HG03175 (cell line): ENCODE measurements around the gene PLA2G5.

Source experiments
- ATAC-seq: cut with Tn5 transposase; IDR thresholded peaks from one replicate; pipeline ENCODE4 v1.9.1; 2021; ENCODE audit warnings: mild to moderate bottlenecking, moderate library complexity; ENCODE audit not compliant: unreplicated experiment

The PLA2G5 gene

DNA sequence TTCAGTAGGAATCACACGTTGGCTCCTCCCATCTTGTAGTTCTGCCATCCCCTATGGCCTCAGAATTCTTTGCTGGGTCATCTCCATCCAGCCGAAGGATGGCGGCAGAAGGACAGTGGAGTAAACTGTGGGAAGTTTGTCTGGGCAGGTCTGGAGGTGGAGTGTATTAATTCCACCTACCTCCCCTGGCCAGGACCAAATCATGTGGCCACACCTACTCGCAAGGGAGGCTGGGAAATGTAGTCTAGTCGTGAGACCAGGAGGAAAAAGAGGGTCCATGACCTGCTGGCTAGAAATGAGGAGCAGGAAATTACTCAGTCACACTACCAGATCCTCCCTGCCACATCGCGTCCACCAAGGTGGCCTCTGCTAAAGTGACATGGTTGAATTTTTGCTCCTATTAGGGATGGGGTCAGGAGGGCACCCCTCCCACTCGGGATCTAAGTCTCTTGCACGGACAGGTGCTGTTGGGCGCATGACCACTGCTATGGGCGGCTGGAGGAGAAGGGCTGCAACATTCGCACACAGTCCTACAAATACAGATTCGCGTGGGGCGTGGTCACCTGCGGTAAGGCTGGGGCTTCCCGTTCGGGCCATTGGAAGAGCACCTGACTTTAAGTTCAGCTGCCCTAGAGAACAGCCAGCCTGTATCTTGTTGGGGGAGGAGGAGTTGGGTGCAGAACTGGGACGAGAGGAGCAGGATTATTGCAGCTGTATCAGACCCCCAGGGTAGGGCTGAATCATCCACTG lies 19.5 kb downstream of the PLA2G5 start:
- ATAC-seq = no peak

DNA sequence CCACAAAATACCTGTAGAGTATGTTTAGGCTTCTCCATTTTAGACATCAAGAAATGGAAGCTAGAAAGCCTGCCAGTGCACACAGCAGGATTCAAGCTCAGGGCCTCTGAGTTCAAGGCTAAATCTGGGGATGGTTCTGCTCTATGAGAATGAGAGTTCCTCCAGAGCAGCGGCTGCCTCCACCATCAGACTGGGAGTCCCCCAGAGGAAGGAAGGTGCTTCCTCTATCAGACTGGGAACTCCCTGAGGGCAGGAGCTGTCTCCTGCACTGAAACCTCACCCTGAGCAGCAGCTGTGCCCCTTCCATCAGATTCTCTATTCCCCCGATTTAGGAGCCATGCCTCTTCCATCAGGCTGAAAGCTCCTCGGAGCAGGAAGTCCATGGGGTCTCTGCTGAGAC lies 20.1 kb downstream of the PLA2G5 start:
- ATAC-seq = no peak

DNA sequence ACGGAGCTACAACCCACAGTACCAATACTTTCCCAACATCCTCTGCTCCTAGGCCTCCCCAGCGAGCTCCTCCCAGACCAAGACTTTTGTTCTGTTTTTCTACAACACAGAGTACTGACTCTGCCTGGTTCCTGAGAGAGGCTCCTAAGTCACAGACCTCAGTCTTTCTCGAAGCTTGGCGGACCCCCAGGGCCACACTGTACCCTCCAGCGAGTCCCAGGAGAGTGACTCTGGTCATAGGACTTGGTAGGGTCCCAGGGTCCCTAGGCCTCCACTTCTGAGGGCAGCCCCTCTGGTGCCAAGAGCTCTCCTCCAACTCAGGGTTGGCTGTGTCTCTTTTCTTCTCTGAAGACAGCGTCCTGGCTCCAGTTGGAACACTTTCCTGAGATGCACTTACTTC lies 20.6 kb downstream of the PLA2G5 start:
- ATAC-seq = no peak

- no peak for ATAC-seq
Observed at GRCh38 chr1:20093303-20093702, 23.3 kb downstream of the PLA2G5 start.

GRCh38 chr1:20093940-20094391 lies 24.0 kb downstream of the PLA2G5 start:
- no peak for ATAC-seq

- no peak for ATAC-seq
Observed at GRCh38 chr1:20095564-20096434, 25.8 kb downstream of the PLA2G5 start.

- no peak for ATAC-seq
Observed at GRCh38 chr1:20096840-20097447, 26.9 kb downstream of the PLA2G5 start.

GRCh38 chr1:20099533-20099932 lies 29.5 kb downstream of the PLA2G5 start:
- ATAC-seq = no peak

DNA sequence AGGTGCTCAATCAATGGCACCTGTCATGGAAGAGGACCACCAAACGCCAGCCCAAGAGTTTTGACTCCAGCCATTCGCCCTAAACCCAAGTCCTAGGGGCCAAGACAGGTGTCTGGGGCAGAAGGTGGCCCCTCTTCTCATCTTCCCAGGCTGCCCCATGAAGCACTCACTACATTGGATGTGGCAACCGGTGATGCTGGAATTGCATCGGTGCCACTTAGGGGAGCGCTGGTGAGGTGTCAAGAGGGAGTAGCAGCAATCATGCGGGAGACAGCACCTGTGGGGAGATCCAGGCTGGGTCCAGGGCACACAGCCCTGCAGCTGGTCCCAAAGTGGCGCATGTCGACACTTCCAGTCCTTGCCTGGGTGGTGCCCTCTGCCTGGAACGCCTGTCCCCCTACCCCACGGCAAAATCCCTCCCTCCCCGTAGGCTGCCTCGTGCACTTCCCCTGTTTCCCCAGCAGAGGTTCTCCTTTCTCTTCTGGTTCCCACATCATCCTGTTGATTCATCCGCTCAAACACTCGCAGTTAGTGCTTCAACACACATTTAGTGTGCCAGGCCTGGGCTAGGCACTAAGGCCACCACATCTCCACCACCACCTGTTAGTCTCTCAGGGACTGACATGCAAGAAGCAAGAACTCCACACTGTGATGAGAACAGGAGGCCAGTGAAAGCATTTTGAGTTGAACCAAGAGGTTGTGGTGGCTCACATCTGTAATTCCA lies 30.8 kb downstream of the PLA2G5 start:
- ATAC-seq = no peak

- ATAC-seq = no peak
Observed at GRCh38 chr1:20102875-20103274, 32.9 kb downstream of the PLA2G5 start.

- no peak for ATAC-seq
Observed at GRCh38 chr1:20105856-20106255, 35.9 kb downstream of the PLA2G5 start.

DNA sequence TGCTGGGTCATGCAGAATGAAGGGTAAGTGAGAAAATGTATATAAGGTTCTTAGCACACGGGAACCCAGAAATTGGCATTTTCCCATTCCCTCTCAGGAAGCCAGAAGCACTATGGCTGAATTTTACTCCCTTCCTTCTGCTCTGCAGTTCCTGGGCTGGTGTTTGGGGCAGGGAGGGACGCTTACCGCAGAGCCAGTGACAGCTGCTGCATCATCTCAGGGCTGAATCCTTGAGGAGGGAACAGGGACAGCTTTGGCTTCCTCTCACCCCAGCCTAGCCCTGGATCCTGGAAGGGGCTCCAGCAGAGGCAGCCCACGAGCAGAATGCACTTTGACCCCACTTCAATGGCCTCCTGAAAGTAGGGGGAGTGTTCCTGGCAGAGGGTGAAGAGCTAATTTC lies 37.4 kb downstream of the PLA2G5 start:
- ATAC-seq = no peak

- no peak for ATAC-seq
Observed at GRCh38 chr1:20107796-20108195, 37.8 kb downstream of the PLA2G5 start.

DNA sequence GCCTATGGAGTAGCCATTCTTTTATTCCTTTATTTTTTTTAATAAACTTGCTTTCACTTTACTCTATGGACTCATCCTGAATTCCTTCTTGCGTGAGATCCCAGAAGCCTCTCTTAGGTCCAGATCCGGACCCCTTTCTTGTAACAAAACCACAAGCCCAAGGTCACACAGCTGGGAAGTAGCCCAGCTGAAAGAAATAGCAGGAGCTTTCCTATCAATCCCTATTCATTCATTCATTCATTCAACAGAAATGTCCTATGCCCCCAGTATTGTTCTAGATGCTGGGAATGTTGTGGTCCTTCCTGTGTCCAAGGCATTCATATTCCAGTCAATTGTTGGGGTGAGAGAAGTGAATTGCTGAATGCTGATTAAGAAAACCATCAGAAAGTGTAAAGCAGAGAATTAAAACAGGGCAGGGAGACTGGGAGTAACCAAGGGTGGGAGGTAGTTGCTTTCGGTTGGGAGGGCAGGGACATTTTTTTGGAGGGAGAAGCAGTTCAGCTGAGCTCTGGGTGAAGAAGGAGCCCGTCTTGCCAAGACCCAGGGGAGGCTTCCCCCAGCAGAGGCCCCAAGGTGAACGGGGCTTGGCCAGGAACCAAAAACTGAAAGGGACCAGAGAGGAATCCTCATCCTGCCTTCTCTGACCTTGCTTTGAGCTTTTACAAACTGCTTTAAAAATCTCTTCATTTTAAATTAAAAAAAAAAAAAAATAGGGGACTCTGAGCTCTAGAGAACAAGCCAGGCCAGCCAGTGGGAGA lies 38.6 kb downstream of the PLA2G5 start:
- no peak for ATAC-seq

- no peak for ATAC-seq
Observed at GRCh38 chr1:20109223-20109856, 39.3 kb downstream of the PLA2G5 start.

- ATAC-seq = no peak
Observed at GRCh38 chr1:20110679-20111078, 40.7 kb downstream of the PLA2G5 start.

DNA sequence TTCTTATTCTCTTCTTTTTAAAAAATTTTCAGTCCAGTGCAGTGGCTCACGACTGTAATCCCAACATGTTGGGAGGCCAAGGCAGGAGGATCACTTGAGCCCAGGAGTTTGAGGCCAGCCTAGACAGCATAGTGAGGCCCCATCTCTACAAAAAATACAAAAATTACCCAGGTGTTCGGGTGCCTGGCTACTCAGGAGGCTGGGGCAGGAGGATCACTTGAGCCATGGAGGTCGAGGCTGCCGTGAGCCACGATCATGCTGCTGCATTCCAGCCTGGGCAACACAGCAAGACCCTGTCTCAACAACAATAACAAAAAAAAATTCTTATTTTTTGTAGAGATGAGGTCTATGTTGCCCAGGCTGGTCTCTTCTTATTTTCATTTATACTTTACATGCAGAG lies 41.5 kb downstream of the PLA2G5 start:
- ATAC-seq = no peak

DNA sequence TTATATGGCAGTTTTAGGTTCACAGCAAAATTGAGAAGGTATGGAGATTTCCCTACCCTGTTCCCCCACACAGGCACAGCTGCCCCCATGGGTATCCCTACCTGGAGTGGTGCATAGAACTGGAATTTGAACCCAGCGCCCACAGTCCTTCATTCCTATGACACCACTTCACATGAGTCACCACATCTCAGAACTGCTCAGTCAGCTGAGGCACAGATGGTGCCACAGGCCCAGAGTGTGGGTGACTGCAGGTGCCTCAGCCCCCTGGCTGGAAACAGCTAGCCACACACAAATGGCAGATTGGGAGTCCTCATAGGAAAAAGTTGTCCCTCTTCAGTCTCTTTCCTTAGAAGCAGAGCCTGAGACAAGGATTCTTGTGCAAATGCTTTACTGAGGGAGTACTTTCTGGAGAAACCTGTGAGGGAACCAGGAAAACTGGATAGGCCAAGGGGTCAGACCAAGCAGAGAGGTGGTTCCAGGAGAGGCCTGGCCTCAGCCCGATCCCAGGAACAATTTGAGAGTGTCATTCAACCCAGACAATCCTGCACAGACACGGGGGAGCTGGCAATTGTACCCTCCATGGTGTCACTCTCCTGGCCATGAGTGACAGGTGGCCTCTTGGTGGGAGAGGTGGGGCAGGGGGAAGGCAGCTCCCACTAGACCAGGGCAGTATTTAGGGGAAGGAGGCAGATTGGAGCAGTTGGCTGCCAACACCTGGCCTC lies 42.4 kb downstream of the PLA2G5 start:
- ATAC-seq = no peak

GRCh38 chr1:20114021-20114648 lies 44.1 kb downstream of the PLA2G5 start:
- ATAC-seq = no peak
